SK-N-SH (cell line): ENCODE results near the gene MPEG1. TPM values are rescaled to one million over a fixed set of nuclear protein-coding genes. Genes with fewer than 3 reads are reported as not detected.

ENCODE experiments used
- CTCF ChIA-PET: fragments of 300-600, 350-600 bp; formaldehyde crosslinking; extraction: SDS; loops from one replicate; lab custom pipeline; 2021; lab: Yijun Ruan, JAX
- POLR2A ChIA-PET: fragments of 350-600 bp; sonication (Branson Sonifier 250); formaldehyde crosslinking; extraction: SDS; loops from one replicate; lab custom pipeline; 2020; ENCODE audit warnings: antibody characterized with exemption, inconsistent platforms; lab: Yijun Ruan, JAX
- DNase-seq: peaks from one replicate; pipeline ENCODE4 v3.0.0; 2012
- H2AFZ ChIP-seq: fragments of 200-600 bp; sonication (generic); 2 replicates; pipeline ENCODE4 v1.8.1; 2016; ENCODE audit warnings: antibody characterized with exemption, mild to moderate bottlenecking, low read depth
- H3F3A ChIP-seq: fragments of 200-600 bp; sonication (generic); replicated peaks from 2 replicates; pipeline ENCODE3; 2016; ENCODE audit warnings: antibody characterized with exemption, mild to moderate bottlenecking; ENCODE audit not compliant: insufficient read depth
- H3K27ac ChIP-seq, 2 experiments: fragments of 200-500 bp in 1 of 2; fragments of 200-600 bp in 1 of 2; sonication (Bioruptor generic) in 1 of 2; sonication (generic), shearing (Covaris generic) in 1 of 2; 2 replicates each; pipeline versions ENCODE4 v1.5.1 to v1.6.1; 2014 to 2016; ENCODE audit warnings: low read depth in 2 of 2, inconsistent platforms in 1 of 2, low read length in 1 of 2, mild to moderate bottlenecking in 1 of 2, mixed read lengths in 1 of 2
- H3K27me3 ChIP-seq: fragments of 200-600 bp; sonication (generic), shearing (Covaris generic); 2 replicates; pipeline ENCODE4 v1.6.1; 2016; ENCODE audit warnings: mixed run types; ENCODE audit not compliant: insufficient read depth
- H3K36me3 ChIP-seq, 2 experiments: fragments of 200-500 bp in 1 of 2; fragments of 200-600 bp in 1 of 2; sonication (Bioruptor generic) in 1 of 2; sonication (generic) in 1 of 2; replicated peaks in 1 of 2; 2 replicates each; pipeline versions ENCODE3 to v1.5.1; 2014 to 2016; ENCODE audit warnings: low read length in 1 of 2, mild to moderate bottlenecking in 1 of 2; ENCODE audit not compliant: insufficient read depth in 2 of 2, control insufficient read depth in 1 of 2
- H3K4me1 ChIP-seq, 2 experiments: fragments of 200-500 bp in 1 of 2; fragments of 200-600 bp in 1 of 2; sonication (Bioruptor generic) in 1 of 2; sonication (generic), shearing (Covaris generic) in 1 of 2; 2 replicates each; pipeline versions ENCODE4 v1.5.1 to v1.6.1; 2014 to 2016; ENCODE audit warnings: low read depth in 1 of 2, low read length in 1 of 2, mixed run types in 1 of 2; ENCODE audit not compliant: insufficient read depth in 2 of 2, control insufficient read depth in 1 of 2
- H3K4me2 ChIP-seq: fragments of 200-600 bp; sonication (generic), shearing (Covaris generic); 2 replicates; pipeline ENCODE4 v1.6.1; 2017; ENCODE audit warnings: mixed run types
- H3K4me3 ChIP-seq, 2 experiments: fragments of 200-500 bp in 1 of 2; fragments of 200-600 bp in 1 of 2; sonication (Bioruptor generic) in 1 of 2; sonication (generic), shearing (Covaris generic) in 1 of 2; 2 replicates each; pipeline versions ENCODE4 v1.5.1 to v1.8.1; 2014 to 2016; ENCODE audit warnings: low read depth in 2 of 2, inconsistent platforms in 1 of 2, low read length in 1 of 2, mild to moderate bottlenecking in 1 of 2, mixed read lengths in 1 of 2, moderate library complexity in 1 of 2
- H3K79me2 ChIP-seq: fragments of 200-600 bp; sonication (generic); 2 replicates; pipeline ENCODE4 v1.8.1; 2017; ENCODE audit warnings: mild to moderate bottlenecking; ENCODE audit not compliant: insufficient read depth
- H3K9ac ChIP-seq: fragments of 200-600 bp; sonication (generic); 2 replicates; pipeline ENCODE4 v1.6.1; 2017; ENCODE audit warnings: mixed run types
- H3K9me2 ChIP-seq: fragments of 200-600 bp; sonication (generic); 2 replicates; pipeline ENCODE4 v1.6.1; 2017; ENCODE audit warnings: mixed run types
- H3K9me3 ChIP-seq: fragments of 200-600 bp; sonication (generic); 2 replicates; pipeline ENCODE4 v1.6.1; 2017; ENCODE audit warnings: mixed run types, mild to moderate bottlenecking, moderate library complexity
- H4K20me1 ChIP-seq: fragments of 200-600 bp; sonication (generic); 2 replicates; pipeline ENCODE4 v1.6.1; 2017; ENCODE audit warnings: mild to moderate bottlenecking, mixed run types; ENCODE audit not compliant: insufficient read depth
- CHD2 ChIP-seq: fragments of 150-350 bp; IDR thresholded peaks from 2 replicates; pipeline ENCODE4 v1.6.1; 2018; ENCODE audit warnings: low read length; ENCODE audit not compliant: partially characterized antibody
- ELF1 ChIP-seq: IDR thresholded peaks from 2 replicates; pipeline ENCODE4 v1.4.0; 2012
- EP300 ChIP-seq, 2 experiments: IDR thresholded peaks; 2 replicates each; pipeline versions ENCODE4 v1.4.0 to v1.6.1; 2012; ENCODE audit warnings: borderline replicate concordance in 1 of 2, low read depth in 1 of 2, low read length in 1 of 2
- EZH2phosphoT487 ChIP-seq: fragments of 200-600 bp; sonication (generic); IDR thresholded peaks from 2 replicates; pipeline ENCODE4 v1.6.1; 2017; ENCODE audit warnings: low read depth, mixed run types, mild to moderate bottlenecking, antibody characterized with exemption, moderate library complexity, borderline replicate concordance
- FOXJ3 ChIP-seq: sonication (generic); formaldehyde crosslinking; IDR thresholded peaks from 2 replicates; pipeline ENCODE4 v1.5.1; 2020; ENCODE audit warnings: mild to moderate bottlenecking, missing genetic modification reagents
- MEF2A ChIP-seq: IDR thresholded peaks from 2 replicates; pipeline ENCODE4 v1.4.0; 2012; ENCODE audit warnings: low read depth, borderline replicate concordance
- NRF1 ChIP-seq: IDR thresholded peaks from 2 replicates; pipeline ENCODE4 v1.6.1; 2012; ENCODE audit warnings: low read depth, mild to moderate bottlenecking, low read length
- POLR2AphosphoS5 ChIP-seq: IDR thresholded peaks from 2 replicates; pipeline ENCODE4 v1.6.1; 2012; ENCODE audit warnings: low read depth, low read length
- REST ChIP-seq: IDR thresholded peaks from 2 replicates; pipeline ENCODE4 v1.6.1; 2012; ENCODE audit warnings: mild to moderate bottlenecking, low read depth, low read length, moderate library complexity
- RFX5 ChIP-seq: IDR thresholded peaks from 2 replicates; pipeline ENCODE4 v1.6.1; 2012; ENCODE audit warnings: mild to moderate bottlenecking, improper control_type of control experiment, low read length
- SMC3 ChIP-seq: IDR thresholded peaks from 2 replicates; pipeline ENCODE4 v1.6.1; 2012; ENCODE audit warnings: low read depth, low read length, improper control_type of control experiment
- TAF1 ChIP-seq: IDR thresholded peaks from 2 replicates; pipeline ENCODE4 v1.6.1; 2012; ENCODE audit warnings: low read depth, mild to moderate bottlenecking, low read length, moderate library complexity, borderline replicate concordance
- TCF12 ChIP-seq: IDR thresholded peaks from 2 replicates; pipeline ENCODE4 v1.4.0; 2012
- YY1 ChIP-seq: IDR thresholded peaks from 2 replicates; pipeline ENCODE4 v1.4.0; 2012; ENCODE audit warnings: low read depth, mild to moderate bottlenecking
- WGBS: methylation state at CpG from one replicate; pipeline ENCODE4 v1.1.6; 2017; ENCODE audit warnings: low lambda C conversion rate; 5-methylcytosine and 5-hydroxymethylcytosine counted together
- polyA plus RNA-seq, 3 experiments: library from polyadenylated mRNA; depleted of rRNA; stranded (reverse); fragments of >200 nt; gene quantifications; 2 replicates each; pipeline ENCODE4 v1.2.3, GENCODE V29; 2012
- TF ChIP-seq, protein P1 (sequence below): IDR thresholded peaks from 2 replicates; pipeline ENCODE4; 2012

The MPEG1 gene, protein sequence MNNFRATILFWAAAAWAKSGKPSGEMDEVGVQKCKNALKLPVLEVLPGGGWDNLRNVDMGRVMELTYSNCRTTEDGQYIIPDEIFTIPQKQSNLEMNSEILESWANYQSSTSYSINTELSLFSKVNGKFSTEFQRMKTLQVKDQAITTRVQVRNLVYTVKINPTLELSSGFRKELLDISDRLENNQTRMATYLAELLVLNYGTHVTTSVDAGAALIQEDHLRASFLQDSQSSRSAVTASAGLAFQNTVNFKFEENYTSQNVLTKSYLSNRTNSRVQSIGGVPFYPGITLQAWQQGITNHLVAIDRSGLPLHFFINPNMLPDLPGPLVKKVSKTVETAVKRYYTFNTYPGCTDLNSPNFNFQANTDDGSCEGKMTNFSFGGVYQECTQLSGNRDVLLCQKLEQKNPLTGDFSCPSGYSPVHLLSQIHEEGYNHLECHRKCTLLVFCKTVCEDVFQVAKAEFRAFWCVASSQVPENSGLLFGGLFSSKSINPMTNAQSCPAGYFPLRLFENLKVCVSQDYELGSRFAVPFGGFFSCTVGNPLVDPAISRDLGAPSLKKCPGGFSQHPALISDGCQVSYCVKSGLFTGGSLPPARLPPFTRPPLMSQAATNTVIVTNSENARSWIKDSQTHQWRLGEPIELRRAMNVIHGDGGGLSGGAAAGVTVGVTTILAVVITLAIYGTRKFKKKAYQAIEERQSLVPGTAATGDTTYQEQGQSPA
- not detected in 2 replicates for polyA plus RNA-seq (2012; rRNA removed)
- polyA plus RNA-seq (2012; cell fraction: cytosol; rRNA removed) = not detected in 2 replicates
- polyA plus RNA-seq (2012; cell fraction: nucleus; rRNA removed) = not detected in 2 replicates

DNA sequence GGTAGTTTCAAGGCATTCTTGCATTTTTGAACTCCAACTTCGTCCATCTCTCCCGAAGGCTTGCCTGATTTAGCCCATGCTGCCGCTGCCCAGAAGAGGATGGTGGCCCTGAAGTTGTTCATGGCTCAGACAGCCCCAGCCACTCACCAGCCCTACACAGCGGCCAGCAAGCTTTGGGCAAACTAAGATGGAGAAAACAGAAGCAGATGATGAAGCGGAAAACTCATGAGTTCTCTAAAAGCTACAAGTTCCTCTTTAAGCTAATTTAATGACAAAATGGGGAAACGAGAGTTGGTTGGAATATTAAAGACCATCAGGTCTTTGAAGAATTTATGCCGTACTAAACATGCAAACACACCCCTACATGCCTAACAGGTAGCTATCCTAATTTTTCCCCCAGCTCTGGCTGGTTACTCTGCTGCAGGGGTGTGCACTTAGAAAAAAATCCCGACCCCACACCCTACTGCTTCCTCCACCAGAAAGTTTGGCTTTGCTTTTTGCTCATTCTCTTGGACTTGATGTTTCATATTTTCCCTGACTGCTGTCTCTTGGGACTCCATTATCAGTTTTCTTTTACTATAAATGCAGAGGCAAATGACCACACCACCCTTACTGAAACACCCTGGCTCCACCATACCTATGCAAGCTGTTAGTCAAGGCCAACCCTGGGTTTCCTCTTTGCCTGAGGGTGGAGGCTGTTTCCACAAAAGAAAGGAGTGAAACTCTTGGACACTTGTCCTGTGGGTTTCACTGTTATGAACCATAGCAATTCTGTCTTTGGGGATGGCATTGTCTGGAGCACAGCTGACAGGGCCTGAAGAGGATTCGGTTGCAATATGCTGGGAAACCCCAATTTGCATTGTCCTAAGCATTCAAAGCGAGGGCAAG lies at the start of gene MPEG1:
Gene MPEG1, minus strand, starts transcription at position 184 of the 888 bp plus-strand sequence. Its CDS starts 62 bp downstream, at position 122.
- TF ChIP-seq CHD2 (no peak), REST (no peak), FOXJ3 (no peak), SMC3 (no peak), MEF2A (no peak), NRF1 (no peak), TAF1 (no peak), RFX5 (no peak), YY1 (no peak), POLR2AphosphoS5 (no peak), EP300 (IDR thresholded peaks at IDR 0.05; ENCODE audit: borderline replicate concordance in 1 of 2, low read depth in 1 of 2, low read length in 1 of 2) (no peak), EZH2phosphoT487 (no peak), ELF1 (no peak), TCF12 (no peak)
- TF ChIP-seq, protein P1, sequence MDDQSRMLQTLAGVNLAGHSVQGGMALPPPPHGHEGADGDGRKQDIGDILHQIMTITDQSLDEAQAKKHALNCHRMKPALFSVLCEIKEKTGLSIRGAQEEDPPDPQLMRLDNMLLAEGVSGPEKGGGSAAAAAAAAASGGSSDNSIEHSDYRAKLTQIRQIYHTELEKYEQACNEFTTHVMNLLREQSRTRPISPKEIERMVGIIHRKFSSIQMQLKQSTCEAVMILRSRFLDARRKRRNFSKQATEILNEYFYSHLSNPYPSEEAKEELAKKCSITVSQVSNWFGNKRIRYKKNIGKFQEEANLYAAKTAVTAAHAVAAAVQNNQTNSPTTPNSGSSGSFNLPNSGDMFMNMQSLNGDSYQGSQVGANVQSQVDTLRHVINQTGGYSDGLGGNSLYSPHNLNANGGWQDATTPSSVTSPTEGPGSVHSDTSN = no peak
- no peaks in the 10 kb centered on the region for H3K9me2 ChIP-seq
- no peak within 1 kb of the TSS for H3K9ac ChIP-seq
- no peaks in the 10 kb centered on the region for H3F3A ChIP-seq
- POLR2A ChIA-PET = no interaction called here
- no peak within 1 kb of the TSS for H3K27ac ChIP-seq
- no peaks in the 10 kb centered on the region for H3K36me3 ChIP-seq
- H3K4me1 ChIP-seq = no peaks in the 10 kb centered on the region
- CTCF ChIA-PET = interaction anchor here (1.0 to 2.1 kb wide), 3 partner anchors 42 to 55 kb away, joined by 3 to 6 read pairs (median 5); partner anchors contain the start of gene DTX4
- H3K4me3 ChIP-seq = no peak within 1 kb of the TSS
- no peak within 1 kb of the TSS for H2AFZ ChIP-seq
- no peak within 1 kb of the TSS for H3K4me2 ChIP-seq
- 11% methylated on average over 10 of the region's 10 CpGs for WGBS
- DNase-seq = no peak
- H3K79me2 ChIP-seq = no peaks in the 10 kb centered on the region
- H4K20me1 ChIP-seq = no peaks in the 10 kb centered on the region
- peaks cover 11% of the 10 kb centered on the region; the same call in 1 of the 2 replicates for H3K27me3 ChIP-seq
- H3K9me3 ChIP-seq = no peaks in the 10 kb centered on the region
